ENCODE data around the gene SCYL1.

SCYL1 gene

DNA sequence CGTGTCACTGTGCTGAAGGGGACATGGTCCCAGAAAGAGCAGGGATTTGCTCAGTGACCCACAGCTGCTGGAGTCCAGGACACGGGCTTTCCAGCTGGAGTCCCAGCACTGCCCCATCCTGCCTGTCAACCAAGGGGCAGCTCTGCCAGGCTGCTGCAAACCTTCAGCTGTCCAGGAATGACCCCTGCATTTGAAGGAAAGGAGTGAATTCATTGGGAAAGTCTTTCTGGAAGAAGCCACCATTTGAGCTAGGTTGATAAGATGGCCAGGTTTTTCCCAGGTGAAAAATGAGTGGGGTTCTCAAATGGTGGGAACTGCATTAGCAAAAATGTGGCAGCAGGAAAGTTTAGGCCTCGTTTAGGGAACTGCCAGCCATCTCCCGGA is 61.4 kb downstream of the SCYL1 start:
- no peak for DNase-seq

DNA sequence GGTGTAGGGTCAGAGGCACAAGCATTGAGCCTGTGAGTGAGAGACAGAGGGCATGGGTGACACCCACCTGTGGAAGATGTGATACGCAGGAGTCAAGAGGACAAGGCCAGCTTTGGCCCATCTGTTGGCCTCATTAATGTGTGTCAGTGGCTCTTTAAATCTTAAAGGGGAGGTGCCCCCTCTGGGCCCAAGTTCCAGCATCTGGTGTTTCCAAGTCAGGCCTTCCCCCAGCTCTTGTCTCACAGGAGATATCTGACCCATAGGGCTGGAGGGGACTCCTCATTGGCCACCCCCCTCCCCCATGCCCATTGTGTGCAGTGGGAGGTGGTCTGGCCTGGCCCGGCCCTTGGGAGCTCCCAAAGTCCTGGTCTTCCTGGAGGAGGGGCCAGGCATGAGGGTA is 61.8 kb downstream of the SCYL1 start:
- no peak for DNase-seq

Measured in central memory CD4-positive, alpha-beta T cell (primary cell).